Neutrophil (primary cell): ENCODE measurements around the gene OVOL1.

Source experiments
- H3K27ac ChIP-seq: fragments of 200-600 bp; sonication (generic); 2 replicates; pipeline ENCODE4 v1.5.1; 2016; ENCODE audit warnings: mild to moderate bottlenecking, moderate library complexity
- H3K27me3 ChIP-seq: fragments of 200-600 bp; sonication (generic); 2 replicates; pipeline ENCODE4 v1.6.0; 2016; ENCODE audit warnings: mild to moderate bottlenecking
- H3K36me3 ChIP-seq: fragments of 200-600 bp; sonication (generic); 2 replicates; pipeline ENCODE4 v1.5.1; 2017
- H3K4me1 ChIP-seq, 2 experiments: fragments of 200-600 bp in 1 of 2; sonication (generic) in 1 of 2; 1 replicate in 1 of 2; 2 replicates in 1 of 2; pipeline versions ENCODE4 v1.5.1 to v1.6.1; 2013 to 2016; ENCODE audit warnings: low read depth in 1 of 2, low read length in 1 of 2, mild to moderate bottlenecking in 1 of 2, moderate library complexity in 1 of 2; ENCODE audit not compliant: control insufficient read depth in 1 of 2, insufficient read depth in 1 of 2
- H3K4me3 ChIP-seq, 2 experiments: fragments of 200-600 bp in 1 of 2; sonication (generic) in 1 of 2; 1 replicate in 1 of 2; 2 replicates in 1 of 2; pipeline ENCODE4 v1.5.1; 2013 to 2016; ENCODE audit warnings: low read depth in 1 of 2, low read length in 1 of 2, mild to moderate bottlenecking in 1 of 2, moderate library complexity in 1 of 2
- H3K9me3 ChIP-seq: fragments of 200-600 bp; sonication (generic); 2 replicates; pipeline ENCODE4 v1.5.1; 2016
- CTCF ChIP-seq: fragments of 200-600 bp; sonication (generic); IDR thresholded peaks from 2 replicates; pipeline ENCODE4 v1.5.1; 2016; ENCODE audit warnings: antibody characterized with exemption

OVOL1 gene

GRCh38 chr11:65794570-65795510 lies 8.0 kb downstream of the OVOL1 start:
- peaks cover 0 to 14% of the 10 kb centered on the region in 2 experiments for H3K4me1 ChIP-seq
- H3K36me3 ChIP-seq = no peaks in the 10 kb centered on the region
- peaks cover 20% of the 10 kb centered on the region for H3K27me3 ChIP-seq
- H3K27ac ChIP-seq = no peak overlapping the region
- H3K9me3 ChIP-seq = no peaks in the 10 kb centered on the region
- no peak overlapping the region for H3K4me3 ChIP-seq
- TF ChIP-seq CTCF = no peak

GRCh38 chr11:65796726-65797601 lies 10.1 kb downstream of the OVOL1 start:
- H3K36me3 ChIP-seq = no peaks in the 10 kb centered on the region
- no peak for TF ChIP-seq CTCF
- no peak overlapping the region for H3K27ac ChIP-seq
- H3K27me3 ChIP-seq = peaks cover 18% of the 10 kb centered on the region
- H3K4me3 ChIP-seq = no peak overlapping the region
- H3K4me1 ChIP-seq = peaks cover 0 to 5% of the 10 kb centered on the region in 2 experiments
- H3K9me3 ChIP-seq = no peaks in the 10 kb centered on the region

- TF ChIP-seq CTCF = no peak
- no peak overlapping the region for H3K27ac ChIP-seq
- no peak overlapping the region for H3K4me3 ChIP-seq
- no peaks in the 10 kb centered on the region for H3K9me3 ChIP-seq
- no peaks in the 10 kb centered on the region for H3K36me3 ChIP-seq
- no peaks in the 10 kb centered on the region for H3K4me1 ChIP-seq
- peaks cover 25% of the 10 kb centered on the region for H3K27me3 ChIP-seq
These were observed 10.8 kb downstream of the OVOL1 start for GRCh38 chr11:65797711-65798110.

GRCh38 chr11:65798882-65799281 lies 12.0 kb downstream of the OVOL1 start:
- TF ChIP-seq CTCF = no peak

GRCh38 chr11:65801153-65801987 lies 14.5 kb downstream of the OVOL1 start:
- Histone ChIP-seq H3K9me3 (no peaks in the 10 kb centered on the region), H3K36me3 (no peaks in the 10 kb centered on the region), H3K27me3 (peaks cover 48% of the 10 kb centered on the region), H3K4me3 (no peak overlapping the region), H3K27ac (no peak overlapping the region), H3K4me1 (no peaks in the 10 kb centered on the region)
- TF ChIP-seq CTCF = no peak

More at GRCh38 chr11:65798882-65799281, 12.0 kb downstream of the OVOL1 start:
- Histone ChIP-seq H3K36me3 (no peaks in the 10 kb centered on the region), H3K9me3 (no peaks in the 10 kb centered on the region), H3K4me3 (no peak overlapping the region), H3K4me1 (no peaks in the 10 kb centered on the region), H3K27me3 (peaks cover 37% of the 10 kb centered on the region), H3K27ac (no peak overlapping the region)
